CD14-positive monocyte (primary cell): ENCODE measurements around the gene SLC27A4. TPM values are rescaled to one million over a fixed set of nuclear protein-coding genes. Genes with fewer than 3 reads are reported as not detected.

Source experiments
- DNase-seq, 3 donors: peaks; one replicate each; pipeline ENCODE4 v3.0.0-alpha.2; 2011 to 2022
- H2AFZ ChIP-seq: 2 replicates; pipeline ENCODE4 v1.6.0; 2012; ENCODE audit warnings: mild to moderate bottlenecking, low read depth, low read length, inconsistent platforms; ENCODE audit not compliant: insufficient read depth, poor library complexity, severe bottlenecking
- H3K27ac ChIP-seq, 2 donors: 1 replicate in 1 of 2; 2 replicates in 1 of 2; pipeline ENCODE4 v1.5.1; 2012 to 2013; ENCODE audit warnings: low read length in 2 of 2, control low read depth in 1 of 2, inconsistent platforms in 1 of 2, low read depth in 1 of 2, mild to moderate bottlenecking in 1 of 2
- H3K27me3 ChIP-seq, 2 donors: one replicate each; pipeline versions ENCODE4 v1.6.0 to v1.6.1; 2011 to 2013; ENCODE audit warnings: low read length in 2 of 2; ENCODE audit not compliant: control insufficient read depth in 2 of 2, insufficient read depth in 2 of 2
- H3K36me3 ChIP-seq, 2 donors: replicated peaks in 1 of 2; 1 replicate in 1 of 2; 2 replicates in 1 of 2; pipeline versions ENCODE4 v1.5.1 to v1.6.1; 2012 to 2013; ENCODE audit warnings: low read length in 2 of 2, control low read depth in 1 of 2, inconsistent platforms in 1 of 2, mild to moderate bottlenecking in 1 of 2; ENCODE audit not compliant: insufficient read depth in 2 of 2, control insufficient read depth in 1 of 2
- H3K4me1 ChIP-seq, 2 donors: 1 replicate in 1 of 2; 2 replicates in 1 of 2; pipeline versions ENCODE4 v1.5.1 to v1.6.1; 2012 to 2013; ENCODE audit warnings: low read length in 2 of 2, control low read depth in 1 of 2, inconsistent platforms in 1 of 2, mild to moderate bottlenecking in 1 of 2, moderate library complexity in 1 of 2; ENCODE audit not compliant: insufficient read depth in 2 of 2, control insufficient read depth in 1 of 2
- H3K4me2 ChIP-seq: replicated peaks from 2 replicates; pipeline ENCODE3; 2012; ENCODE audit warnings: low read length, moderate library complexity, mild to moderate bottlenecking; ENCODE audit not compliant: poor library complexity, severe bottlenecking; ENCODE audit errors: extremely low read depth
- H3K4me3 ChIP-seq, 3 experiments: fragments of 200-600 bp in 1 of 3; sonication (generic) in 1 of 3; replicated peaks in 1 of 3; 1 replicate in 2 of 3; 2 replicates in 1 of 3; pipeline ENCODE4 v1.5.1; 2011 to 2013; ENCODE audit warnings: low read length in 3 of 3, mild to moderate bottlenecking in 3 of 3, control low read depth in 2 of 3, low read depth in 2 of 3, inconsistent platforms in 1 of 3, moderate library complexity in 1 of 3
- H3K79me2 ChIP-seq: 2 replicates; pipeline ENCODE4 v1.6.0; 2012; ENCODE audit warnings: mild to moderate bottlenecking, control low read depth, inconsistent platforms, low read length, moderate library complexity; ENCODE audit not compliant: insufficient read depth
- H3K9ac ChIP-seq: 2 replicates; pipeline ENCODE4 v1.6.0; 2017; ENCODE audit warnings: low read length, mild to moderate bottlenecking; ENCODE audit not compliant: insufficient read depth, poor library complexity, severe bottlenecking
- H3K9me3 ChIP-seq, 2 donors: replicated peaks in 1 of 2; 1 replicate in 1 of 2; 2 replicates in 1 of 2; pipeline versions ENCODE4 v1.5.1 to v1.6.1; 2012 to 2013; ENCODE audit warnings: low read length in 2 of 2, control low read depth in 1 of 2; ENCODE audit not compliant: control insufficient read depth in 1 of 2, insufficient read depth in 1 of 2
- H4K20me1 ChIP-seq: 2 replicates; pipeline ENCODE4 v1.6.0; 2012; ENCODE audit warnings: mild to moderate bottlenecking, low read length, control low read depth, moderate library complexity; ENCODE audit not compliant: insufficient read depth
- H3K27ac Mint-ChIP-seq, 7 donors: one replicate each; pipeline ENCODE4 v1.8.0; 2020; ENCODE audit warnings: mild to moderate bottlenecking in 7 of 7, mixed read lengths in 7 of 7, moderate library complexity in 6 of 7, inconsistent platforms in 2 of 7
- H3K27me3 Mint-ChIP-seq, 3 donors: one replicate each; pipeline ENCODE4 v1.8.0; 2021 to 2022; ENCODE audit warnings: low read depth in 3 of 3, mild to moderate bottlenecking in 3 of 3, mixed read lengths in 3 of 3, moderate library complexity in 3 of 3, inconsistent platforms in 1 of 3
- H3K36me3 Mint-ChIP-seq, 2 donors: one replicate each; pipeline ENCODE4 v1.8.0; 2020; ENCODE audit warnings: mixed read lengths in 2 of 2, inconsistent platforms in 1 of 2, mild to moderate bottlenecking in 1 of 2
- H3K4me1 Mint-ChIP-seq: one replicate; pipeline ENCODE4 v1.8.0; 2020; ENCODE audit warnings: mild to moderate bottlenecking, mixed read lengths
- H3K4me3 Mint-ChIP-seq, 2 donors: one replicate each; pipeline ENCODE4 v1.8.0; 2020; ENCODE audit warnings: mild to moderate bottlenecking in 2 of 2, mixed read lengths in 2 of 2, moderate library complexity in 1 of 2
- H3K9me3 Mint-ChIP-seq, 7 donors: one replicate each; pipeline ENCODE4 v1.8.0; 2020 to 2022; ENCODE audit warnings: mixed read lengths in 7 of 7, mild to moderate bottlenecking in 6 of 7, moderate library complexity in 6 of 7, inconsistent platforms in 2 of 7
- CTCF ChIP-seq: fragments of 200-600 bp; IDR thresholded peaks from one replicate; pipeline ENCODE4 v1.8.0; 2022; ENCODE audit warnings: antibody characterized with exemption, mild to moderate bottlenecking
- WGBS: methylation state at CpG from one replicate; pipeline ENCODE4 v1.1.5; 2013; ENCODE audit warnings: missing lambda C conversion rate; ENCODE audit not compliant: insufficient coverage; 5-methylcytosine and 5-hydroxymethylcytosine counted together
- intact Hi-C, 2 donors: fragments of 100-400 bp; cut with micrococcal nuclease; formaldehyde crosslinking; loops; one replicate each; pipeline versions ENCODE4 v1.15.0 to v1.15.1; 2023
- polyA plus RNA-seq, 3 donors: library from polyadenylated mRNA; depleted of rRNA in 1 of 3; unstranded in 2 of 3; stranded (reverse) in 1 of 3; fragments of 300-500 nt in 2 of 3; fragments of >200 nt in 1 of 3; fragmentation: Illumina TruSeq in 2 of 3; gene quantifications; 1 replicate in 2 of 3; 2 replicates in 1 of 3; pipeline ENCODE4 v1.2.3, GENCODE V29; 2012 to 2021

SLC27A4 gene
- polyA plus RNA-seq, 3 donors, result 6.8 to 8.9 (median 6.8) TPM

GRCh38 chr9:128370752-128371629, 30.7 kb downstream of the SLC27A4 start, which contains the start of gene URM1:
Gene URM1, plus strand, starts transcription at chr9:128371374. Its CDS starts 7 bp downstream, at chr9:128371381.
- H3K79me2 ChIP-seq, result peaks cover 48% of the 10 kb centered on the region
- peak within 1 kb of the TSS; percentile 91 for H3K9ac ChIP-seq
- WGBS, result 0% methylated on average over 30 of the region's 55 CpGs
- peak within 1 kb of the TSS; percentile 88 for H2AFZ ChIP-seq
- H3K27ac ChIP-seq, result peak within 1 kb of the TSS; percentile 83 to 99
- peak within 1 kb of the TSS; percentile 83 for H3K4me2 ChIP-seq
- peak; percentile 96 to 99 (median 99) for DNase-seq
- no peaks in the 10 kb centered on the region for H3K9me3 Mint-ChIP-seq
- H3K9me3 ChIP-seq, result no peaks in the 10 kb centered on the region
- H3K4me3 Mint-ChIP-seq, result peak within 1 kb of the TSS; percentile 89 to 96
- peaks cover 18 to 29% of the 10 kb centered on the region in 2 donors for H3K36me3 Mint-ChIP-seq
- H3K27me3 ChIP-seq, result no peaks in the 10 kb centered on the region
- H3K36me3 ChIP-seq, result peaks cover 4 to 20% of the 10 kb centered on the region in 2 donors
- intact Hi-C loops, result loop anchor here (2.0 to 10.0 kb wide), 4 partner anchors 46 to 94 kb away; partner anchors contain the start of genes COQ4 (in 2 of the 2), TRUB2 (in 2 of the 2), GOLGA2 (in 1 of the 2) and ODF2 (in 1 of the 2)
- H3K4me3 ChIP-seq, result peak within 1 kb of the TSS; percentile 75 to 94 (median 93)
- TF ChIP-seq CTCF, result no peak
- H3K27ac Mint-ChIP-seq, result peak within 1 kb of the TSS; percentile 96 to 99 (median 98)
- peaks cover 0 to 3% (median 0%) of the 10 kb centered on the region in 3 donors for H3K27me3 Mint-ChIP-seq
- H3K4me1 Mint-ChIP-seq, result peaks cover 30% of the 10 kb centered on the region
- peaks cover 14% of the 10 kb centered on the region for H4K20me1 ChIP-seq
- peaks cover 20 to 22% of the 10 kb centered on the region in 2 donors for H3K4me1 ChIP-seq

- no peak for TF ChIP-seq CTCF
- no peaks in the 10 kb centered on the region for H3K27me3 ChIP-seq
- H2AFZ ChIP-seq, result peak overlapping the region; percentile 88
- Mint-ChIP-seq H3K9me3 (no peaks in the 10 kb centered on the region), H3K27me3 (peaks cover 0 to 3% (median 0%) of the 10 kb centered on the region in 3 donors), H3K4me3 (peak overlapping the region; percentile 89 to 96), H3K27ac (peak overlapping the region; percentile 95 to 99 (median 98)), H3K36me3 (peaks cover 18 to 30% of the 10 kb centered on the region in 2 donors), H3K4me1 (peaks cover 30% of the 10 kb centered on the region)
- peak overlapping the region; percentile 91 for H3K9ac ChIP-seq
- peak overlapping the region; percentile 83 to 99 for H3K27ac ChIP-seq
- no peaks in the 10 kb centered on the region for H3K9me3 ChIP-seq
- H3K4me1 ChIP-seq, result peaks cover 20 to 22% of the 10 kb centered on the region in 2 donors
- WGBS, result 0% methylated on average over 6 of the region's 10 CpGs
- peak overlapping the region; percentile 83 for H3K4me2 ChIP-seq
- peaks cover 14% of the 10 kb centered on the region for H4K20me1 ChIP-seq
- DNase-seq, result peak; percentile 22 to 49 (median 37)
- H3K4me3 ChIP-seq, result peak overlapping the region; percentile 75 to 94 (median 93)
- intact Hi-C loops, result loop anchor here (2.0 to 10.0 kb wide), 4 partner anchors 47 to 94 kb away; partner anchors contain the start of genes COQ4 (in 2 of the 2), TRUB2 (in 2 of the 2), GOLGA2 (in 1 of the 2) and ODF2 (in 1 of the 2)
- peaks cover 4 to 20% of the 10 kb centered on the region in 2 donors for H3K36me3 ChIP-seq
- peaks cover 52% of the 10 kb centered on the region for H3K79me2 ChIP-seq
Measured at GRCh38 chr9:128371630-128372117, 31.3 kb downstream of the SLC27A4 start.
